Measurements from ENCODE around the gene PRRT3. TPM values are rescaled to one million over a fixed set of nuclear protein-coding genes. Genes with fewer than 3 reads are reported as not detected.

Gene PRRT3
- total and polyA plus RNA-seq, 2 donors (not counting 3 experiments of a cell fraction or from before 2014, with no cell fraction given) = 1.5 TPM

DNA sequence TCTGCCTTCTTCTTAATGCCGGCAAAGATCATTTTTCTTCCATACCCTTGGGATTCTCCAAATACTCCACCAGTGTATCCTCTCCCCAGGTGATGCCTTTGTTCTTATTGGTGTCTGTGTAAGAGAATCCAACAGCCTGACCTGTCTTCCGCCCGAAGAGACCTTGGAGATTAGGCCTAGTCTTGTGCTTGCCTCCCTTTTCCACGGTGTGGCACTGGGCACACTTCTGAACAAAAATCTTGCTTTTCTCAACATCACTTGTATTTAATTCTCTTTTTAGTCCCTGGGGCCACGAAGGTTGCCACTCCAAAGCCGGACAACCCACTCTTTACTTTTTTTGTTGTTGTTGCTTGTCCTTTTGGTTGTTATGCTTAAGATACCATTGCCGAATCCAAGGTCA lies 48.5 kb upstream of the PRRT3 start:
- no peak overlapping the region for H3K27ac ChIP-seq (ENCODE audit: insufficient read depth, low read depth, low read length)
- no peak overlapping the region for H3K4me2 ChIP-seq (ENCODE audit: insufficient read depth, low read length)
- H2AFZ ChIP-seq (ENCODE audit: low read depth, low read length) = no peak overlapping the region
- H3K36me3 ChIP-seq (ENCODE audit: control insufficient read depth in 2 of 2, extremely low read depth in 1 of 2, insufficient read depth in 2 of 2, low read length in 2 of 2) = no peaks in the 10 kb centered on the region
- peaks cover 3% of the 10 kb centered on the region for H3K79me2 ChIP-seq (ENCODE audit: control insufficient read depth, insufficient read depth, low read length)
- intact Hi-C loops (cut with micrococcal nuclease) = no loop called here
- H3K27me3 ChIP-seq (ENCODE audit: control insufficient read depth in 2 of 2, insufficient read depth in 2 of 2, low read length in 2 of 2) = no peaks in the 10 kb centered on the region
- dilution Hi-C loops (cut with MboI; ENCODE audit: extremely low pct_ligation_motif_present, low sequenced_read_pairs) = no loop called here
- TF ChIP-seq POLR2A (IDR thresholded peaks at IDR 0.05; ENCODE audit: low read depth, low read length) (no peak), CTCF (IDR thresholded peaks at IDR 0.05; ENCODE audit: extremely low read depth in 1 of 2, insufficient read depth in 1 of 2, low read depth in 1 of 2, low read length in 2 of 2) (no peak)
- H3K9ac ChIP-seq (replicated peaks; ENCODE audit: extremely low read depth, insufficient read depth, low read length) = no peak overlapping the region
- no TSS peak for BruUV-seq (replicated peaks)
- no peaks in the 10 kb centered on the region for H3K9me3 ChIP-seq (replicated peaks; ENCODE audit: control insufficient read depth, insufficient read depth, low read length)
- no peak overlapping the region for H3K4me3 ChIP-seq (replicated peaks in 1 of 3; ENCODE audit: insufficient read depth in 1 of 3, low read depth in 1 of 3, low read length in 3 of 3)
- no peaks in the 10 kb centered on the region for H3K9me1 ChIP-seq (replicated peaks; ENCODE audit: control insufficient read depth, extremely low read depth, insufficient read depth, low read length)
- FAIRE-seq (no peak), DNase-seq (ENCODE audit: low read depth, low spot score) (no peak)
- no peaks in the 10 kb centered on the region for H4K20me1 ChIP-seq (replicated peaks; ENCODE audit: control insufficient read depth, extremely low read depth, insufficient read depth, low read length)
- H3K4me1 ChIP-seq (ENCODE audit: control insufficient read depth, extremely low read depth, insufficient read depth, low read length) = no peaks in the 10 kb centered on the region
- CTCF ChIA-PET = interaction anchor here (0.7 kb wide), 1 partner anchor 140 kb away, joined by 3 read pairs; no protein-coding TSS in a partner anchor
- POLR2A ChIA-PET = no interaction called here

DNA sequence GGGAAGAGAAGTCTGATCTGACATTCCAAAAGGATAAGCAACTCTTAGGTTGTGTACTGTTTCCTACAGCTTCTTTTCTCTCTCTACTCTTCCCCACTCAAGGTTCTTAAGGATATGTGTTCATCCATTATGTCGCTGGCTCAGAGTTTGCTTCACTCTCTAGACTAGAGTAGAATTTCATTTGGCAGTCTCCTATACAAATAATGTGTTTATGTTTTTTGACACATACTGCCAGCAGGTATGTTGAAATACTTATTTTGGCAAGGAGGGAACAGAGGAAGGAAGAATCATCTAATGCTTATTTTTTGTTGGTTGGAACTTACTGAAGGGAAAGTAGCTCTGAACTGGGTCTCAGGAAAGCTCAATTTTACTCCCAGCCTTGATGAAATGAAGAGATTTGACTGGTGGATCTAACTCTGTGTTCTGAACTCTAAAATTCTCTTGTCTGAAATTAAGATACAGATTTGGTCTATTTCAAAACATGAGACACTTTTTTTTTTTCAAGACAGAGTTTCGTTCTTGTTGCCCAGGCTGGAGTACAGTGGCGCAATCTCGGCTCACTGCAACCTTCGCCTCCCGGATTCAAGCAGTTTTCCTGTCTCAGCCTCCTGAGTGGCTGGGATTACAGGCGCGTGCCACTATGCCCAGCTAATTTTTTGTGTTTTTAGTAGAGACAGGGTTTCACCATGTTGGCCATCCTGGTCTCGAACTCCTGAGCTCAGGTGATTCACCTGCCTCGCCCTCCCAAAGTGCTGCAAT lies 42.1 kb upstream of the PRRT3 start:
- ChIA-PET CTCF (interaction anchor here (0.6 to 1.0 kb wide), 2 partner anchors 19 to 81 kb away, joined by 3 read pairs; no protein-coding TSS in a partner anchor), POLR2A (interaction anchor here (0.8 kb wide), 1 partner anchor 17 kb away, joined by 6 read pairs; no protein-coding TSS in a partner anchor)
- no peaks in the 10 kb centered on the region for H3K9me1 ChIP-seq (replicated peaks; ENCODE audit: control insufficient read depth, extremely low read depth, insufficient read depth, low read length)
- no peak overlapping the region for H3K4me3 ChIP-seq (replicated peaks in 1 of 3; ENCODE audit: insufficient read depth in 1 of 3, low read depth in 1 of 3, low read length in 3 of 3)
- H3K27ac ChIP-seq (ENCODE audit: insufficient read depth, low read depth, low read length) = no peak overlapping the region
- no peak overlapping the region for H3K9ac ChIP-seq (replicated peaks; ENCODE audit: extremely low read depth, insufficient read depth, low read length)
- H4K20me1 ChIP-seq (replicated peaks; ENCODE audit: control insufficient read depth, extremely low read depth, insufficient read depth, low read length) = no peaks in the 10 kb centered on the region
- TF ChIP-seq, protein P1, sequence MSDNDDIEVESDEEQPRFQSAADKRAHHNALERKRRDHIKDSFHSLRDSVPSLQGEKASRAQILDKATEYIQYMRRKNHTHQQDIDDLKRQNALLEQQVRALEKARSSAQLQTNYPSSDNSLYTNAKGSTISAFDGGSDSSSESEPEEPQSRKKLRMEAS (IDR thresholded peaks at IDR 0.05; ENCODE audit: insufficient read depth, insufficient read length) = no peak
- no peak for TF ChIP-seq POLR2A (IDR thresholded peaks at IDR 0.05; ENCODE audit: low read depth, low read length)
- TF ChIP-seq JUN (IDR thresholded peaks at IDR 0.05; ENCODE audit: borderline replicate concordance, insufficient read depth, insufficient read length, low read depth) = no peak
- TF ChIP-seq CTCF (IDR thresholded peaks at IDR 0.05; ENCODE audit: extremely low read depth in 1 of 2, insufficient read depth in 1 of 2, low read depth in 1 of 2, low read length in 2 of 2) = no peak
- TF ChIP-seq MYC (IDR thresholded peaks at IDR 0.05; ENCODE audit: low read depth, low read length) = no peak
- no peak overlapping the region for H2AFZ ChIP-seq (ENCODE audit: low read depth, low read length)
- H3K9me3 ChIP-seq (replicated peaks; ENCODE audit: control insufficient read depth, insufficient read depth, low read length) = no peaks in the 10 kb centered on the region
- dilution Hi-C loops (cut with MboI; ENCODE audit: extremely low pct_ligation_motif_present, low sequenced_read_pairs) = no loop called here
- DNase-seq (ENCODE audit: low read depth, low spot score) = no peak
- intact Hi-C loops (cut with micrococcal nuclease) = no loop called here
- H3K36me3 ChIP-seq (ENCODE audit: control insufficient read depth in 2 of 2, extremely low read depth in 1 of 2, insufficient read depth in 2 of 2, low read length in 2 of 2) = no peaks in the 10 kb centered on the region
- no peak overlapping the region for H3K4me2 ChIP-seq (ENCODE audit: insufficient read depth, low read length)
- H3K4me1 ChIP-seq (ENCODE audit: control insufficient read depth, extremely low read depth, insufficient read depth, low read length) = no peaks in the 10 kb centered on the region
- peak; percentile 37 for FAIRE-seq
- BruUV-seq (replicated peaks) = no TSS peak
- H3K27me3 ChIP-seq (ENCODE audit: control insufficient read depth in 2 of 2, insufficient read depth in 2 of 2, low read length in 2 of 2) = no peaks in the 10 kb centered on the region
- peaks cover 24% of the 10 kb centered on the region for H3K79me2 ChIP-seq (ENCODE audit: control insufficient read depth, insufficient read depth, low read length)
